ENCODE measurements around the gene POLQ. TPM values are rescaled to one million over a fixed set of nuclear protein-coding genes. Genes with fewer than 3 reads are reported as not detected.

POLQ gene
- total RNA-seq, 1 experiment from 2014 or later = 15.4 TPM

GRCh38 chr3:121436641-121437040, 109.1 kb downstream of the POLQ start:
- no peak for TF ChIP-seq CTCF (IDR thresholded peaks at IDR 0.05; ENCODE audit: insufficient read depth in 1 of 2, low read depth in 1 of 2, low read length in 1 of 2, severe bottlenecking in 1 of 2, unreplicated experiment in 1 of 2)
- intact Hi-C loops (cut with micrococcal nuclease; ENCODE audit: unreplicated experiment) = no loop called here
- Histone ChIP-seq H3K9me3 (no peaks in the 10 kb centered on the region), H3K36me3 (ENCODE audit: control insufficient read depth, insufficient read depth, low read length) (no peaks in the 10 kb centered on the region), H3K4me3 (ENCODE audit: low read depth, low read length) (no peak overlapping the region), H3K4me1 (0 out of 2 replicates have a peak, but pooled peaks cover 3% of the 10 kb centered on the region), H3K27me3 (replicated peaks; ENCODE audit: control insufficient read depth, insufficient read depth, low read length) (no peaks in the 10 kb centered on the region)
- Mint-ChIP-seq H3K4me3 (ENCODE audit: unreplicated experiment) (no peak overlapping the region), H3K4me1 (ENCODE audit: low read depth, unreplicated experiment) (no peaks in the 10 kb centered on the region), H3K27me3 (ENCODE audit: insufficient read depth, unreplicated experiment) (no peaks in the 10 kb centered on the region), H3K27ac (ENCODE audit: unreplicated experiment) (no peak overlapping the region), H3K36me3 (ENCODE audit: insufficient read depth, unreplicated experiment) (peaks cover 10% of the 10 kb centered on the region), H3K9me3 (ENCODE audit: unreplicated experiment) (no peaks in the 10 kb centered on the region)
- no TSS peak for BruUV-seq (replicated peaks)
- CTCF ChIA-PET = no interaction called here
- POLR2A ChIA-PET = no interaction called here
- DNase-seq = no peak

DNA sequence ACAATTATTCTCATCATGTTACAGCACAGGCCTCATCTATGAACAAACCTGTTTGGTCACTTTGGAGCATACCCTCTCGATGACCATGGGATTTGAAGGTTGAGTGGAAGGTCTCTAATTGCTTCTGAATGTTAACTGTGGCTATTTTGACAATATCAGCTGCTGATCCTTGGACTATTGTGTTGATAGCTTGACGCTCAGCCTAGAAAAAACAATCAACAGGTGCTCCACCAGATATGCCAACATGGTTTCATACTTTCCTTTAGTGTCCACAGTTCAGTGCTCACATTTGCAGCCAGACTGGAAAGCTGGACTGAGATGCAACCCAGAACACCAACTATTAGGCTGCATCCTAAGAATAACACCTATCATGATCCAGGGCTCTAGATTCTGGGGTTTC, 109.7 kb downstream of the POLQ start:
- Mint-ChIP-seq H3K36me3 (ENCODE audit: insufficient read depth, unreplicated experiment) (peaks cover 5% of the 10 kb centered on the region), H3K9me3 (ENCODE audit: unreplicated experiment) (no peaks in the 10 kb centered on the region), H3K27ac (ENCODE audit: unreplicated experiment) (no peak overlapping the region), H3K27me3 (ENCODE audit: insufficient read depth, unreplicated experiment) (no peaks in the 10 kb centered on the region), H3K4me1 (ENCODE audit: low read depth, unreplicated experiment) (no peaks in the 10 kb centered on the region), H3K4me3 (ENCODE audit: unreplicated experiment) (no peak overlapping the region)
- H3K4me1 ChIP-seq = 0 out of 2 replicates have a peak, but pooled peaks cover 3% of the 10 kb centered on the region
- DNase-seq = no peak
- intact Hi-C loops (cut with micrococcal nuclease; ENCODE audit: unreplicated experiment) = no loop called here
- no peaks in the 10 kb centered on the region for H3K27me3 ChIP-seq (replicated peaks; ENCODE audit: control insufficient read depth, insufficient read depth, low read length)
- no peaks in the 10 kb centered on the region for H3K36me3 ChIP-seq (ENCODE audit: control insufficient read depth, insufficient read depth, low read length)
- no peak for TF ChIP-seq CTCF (IDR thresholded peaks at IDR 0.05; ENCODE audit: insufficient read depth in 1 of 2, low read depth in 1 of 2, low read length in 1 of 2, severe bottlenecking in 1 of 2, unreplicated experiment in 1 of 2)
- BruUV-seq (replicated peaks) = no TSS peak
- H3K4me3 ChIP-seq (ENCODE audit: low read depth, low read length) = no peak overlapping the region
- ChIA-PET POLR2A (no interaction called here), CTCF (no interaction called here)
- no peaks in the 10 kb centered on the region for H3K9me3 ChIP-seq

GRCh38 chr3:121431726-121432517, 113.9 kb downstream of the POLQ start:
- DNase-seq = no peak
- no TSS peak for BruUV-seq (replicated peaks)
- H3K36me3 ChIP-seq (ENCODE audit: control insufficient read depth, insufficient read depth, low read length) = no peaks in the 10 kb centered on the region
- H3K9me3 Mint-ChIP-seq (ENCODE audit: unreplicated experiment) = no peaks in the 10 kb centered on the region
- POLR2A ChIA-PET = no interaction called here
- no peaks in the 10 kb centered on the region for H3K27me3 ChIP-seq (replicated peaks; ENCODE audit: control insufficient read depth, insufficient read depth, low read length)
- H3K36me3 Mint-ChIP-seq (ENCODE audit: insufficient read depth, unreplicated experiment) = peaks cover 14% of the 10 kb centered on the region
- intact Hi-C loops (cut with micrococcal nuclease; ENCODE audit: unreplicated experiment) = no loop called here
- CTCF ChIA-PET = no interaction called here
- 0 out of 2 replicates have a peak, but pooled peaks cover 3% of the 10 kb centered on the region for H3K4me1 ChIP-seq
- H3K27ac Mint-ChIP-seq (ENCODE audit: unreplicated experiment) = no peak overlapping the region
- H3K4me3 Mint-ChIP-seq (ENCODE audit: unreplicated experiment) = no peak overlapping the region
- no peak overlapping the region for H3K4me3 ChIP-seq (ENCODE audit: low read depth, low read length)
- H3K4me1 Mint-ChIP-seq (ENCODE audit: low read depth, unreplicated experiment) = no peaks in the 10 kb centered on the region
- TF ChIP-seq CTCF (IDR thresholded peaks at IDR 0.05; ENCODE audit: insufficient read depth in 1 of 2, low read depth in 1 of 2, low read length in 1 of 2, severe bottlenecking in 1 of 2, unreplicated experiment in 1 of 2) = no peak
- no peaks in the 10 kb centered on the region for H3K27me3 Mint-ChIP-seq (ENCODE audit: insufficient read depth, unreplicated experiment)
- no peaks in the 10 kb centered on the region for H3K9me3 ChIP-seq
